ENCODE measurements around the gene CA6.

Gene CA6

DNA sequence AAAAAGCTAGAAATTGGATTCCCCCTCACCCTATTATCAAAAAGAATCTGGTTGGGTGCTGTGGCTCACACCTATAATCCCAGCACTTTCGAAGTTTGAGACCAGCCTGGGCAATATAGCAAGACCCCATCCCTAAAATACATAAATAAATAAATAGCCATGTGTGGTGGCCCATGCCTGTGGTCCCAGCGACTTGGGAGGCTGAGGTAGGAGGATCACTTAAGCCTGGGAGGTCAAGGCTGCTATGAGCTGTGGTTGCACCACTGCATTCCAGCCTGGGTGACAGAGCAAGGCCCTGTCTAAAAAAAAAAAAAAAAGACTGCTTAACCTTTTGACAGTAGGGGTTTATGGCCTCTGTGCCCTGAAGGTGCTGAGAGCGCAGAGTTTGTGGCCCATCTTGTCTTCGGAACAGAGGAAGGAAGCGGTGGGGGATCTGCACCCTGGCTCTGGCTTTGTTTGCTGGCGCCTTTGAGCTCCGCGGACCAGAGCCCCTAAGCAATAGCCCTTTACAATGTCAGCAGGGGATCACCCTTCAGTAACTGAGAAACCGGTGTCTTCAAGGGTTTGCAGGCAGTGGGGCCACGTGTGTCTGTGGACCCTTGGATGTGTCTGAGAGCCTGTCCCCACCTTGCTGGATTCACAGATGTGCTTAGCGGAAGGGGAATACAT is 58.5 kb downstream of the CA6 start:
- H4K20me1 ChIP-seq (ENCODE audit: insufficient read depth, low read length, poor library complexity, severe bottlenecking): no peaks in the 10 kb centered on the region
- peak overlapping the region; percentile 62 for H3K4me2 ChIP-seq (ENCODE audit: low read depth, low read length, poor library complexity, severe bottlenecking)
- no peak overlapping the region for H3K9ac ChIP-seq (ENCODE audit: low read depth, low read length, poor library complexity, severe bottlenecking)
- H3K4me1 ChIP-seq (ENCODE audit: insufficient read depth, low read length, poor library complexity, severe bottlenecking): peaks cover 8% of the 10 kb centered on the region
- no peaks in the 10 kb centered on the region for H3K79me2 ChIP-seq (ENCODE audit: insufficient read depth, low read length)
- H3K9me3 ChIP-seq (ENCODE audit: insufficient read depth, low read depth, low read length): no peaks in the 10 kb centered on the region
- no peaks in the 10 kb centered on the region for H3K36me3 ChIP-seq (ENCODE audit: insufficient read depth, low read length)
- no peaks in the 10 kb centered on the region for H3F3A ChIP-seq (ENCODE audit: low read depth)
- H2AFZ ChIP-seq (ENCODE audit: low read length): peak overlapping the region; percentile 94; the same call in 1 of the 2 replicates
- no peak for TF ChIP-seq EZH2phosphoT487 (IDR thresholded peaks at IDR 0.05; ENCODE audit: borderline replicate concordance)
- TF ChIP-seq, protein P1, sequence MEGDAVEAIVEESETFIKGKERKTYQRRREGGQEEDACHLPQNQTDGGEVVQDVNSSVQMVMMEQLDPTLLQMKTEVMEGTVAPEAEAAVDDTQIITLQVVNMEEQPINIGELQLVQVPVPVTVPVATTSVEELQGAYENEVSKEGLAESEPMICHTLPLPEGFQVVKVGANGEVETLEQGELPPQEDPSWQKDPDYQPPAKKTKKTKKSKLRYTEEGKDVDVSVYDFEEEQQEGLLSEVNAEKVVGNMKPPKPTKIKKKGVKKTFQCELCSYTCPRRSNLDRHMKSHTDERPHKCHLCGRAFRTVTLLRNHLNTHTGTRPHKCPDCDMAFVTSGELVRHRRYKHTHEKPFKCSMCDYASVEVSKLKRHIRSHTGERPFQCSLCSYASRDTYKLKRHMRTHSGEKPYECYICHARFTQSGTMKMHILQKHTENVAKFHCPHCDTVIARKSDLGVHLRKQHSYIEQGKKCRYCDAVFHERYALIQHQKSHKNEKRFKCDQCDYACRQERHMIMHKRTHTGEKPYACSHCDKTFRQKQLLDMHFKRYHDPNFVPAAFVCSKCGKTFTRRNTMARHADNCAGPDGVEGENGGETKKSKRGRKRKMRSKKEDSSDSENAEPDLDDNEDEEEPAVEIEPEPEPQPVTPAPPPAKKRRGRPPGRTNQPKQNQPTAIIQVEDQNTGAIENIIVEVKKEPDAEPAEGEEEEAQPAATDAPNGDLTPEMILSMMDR (conservative IDR thresholded peaks at IDR 0.05; ENCODE audit: low read length): no peak
- no peaks in the 10 kb centered on the region for H3K9me2 ChIP-seq (replicated peaks; ENCODE audit: low read depth, low read length)
- H3K27me3 ChIP-seq (ENCODE audit: insufficient read depth, low read length, poor library complexity, severe bottlenecking): no peaks in the 10 kb centered on the region
- no peak overlapping the region for H3K4me3 ChIP-seq (ENCODE audit: low read length, poor library complexity, severe bottlenecking)

DNA sequence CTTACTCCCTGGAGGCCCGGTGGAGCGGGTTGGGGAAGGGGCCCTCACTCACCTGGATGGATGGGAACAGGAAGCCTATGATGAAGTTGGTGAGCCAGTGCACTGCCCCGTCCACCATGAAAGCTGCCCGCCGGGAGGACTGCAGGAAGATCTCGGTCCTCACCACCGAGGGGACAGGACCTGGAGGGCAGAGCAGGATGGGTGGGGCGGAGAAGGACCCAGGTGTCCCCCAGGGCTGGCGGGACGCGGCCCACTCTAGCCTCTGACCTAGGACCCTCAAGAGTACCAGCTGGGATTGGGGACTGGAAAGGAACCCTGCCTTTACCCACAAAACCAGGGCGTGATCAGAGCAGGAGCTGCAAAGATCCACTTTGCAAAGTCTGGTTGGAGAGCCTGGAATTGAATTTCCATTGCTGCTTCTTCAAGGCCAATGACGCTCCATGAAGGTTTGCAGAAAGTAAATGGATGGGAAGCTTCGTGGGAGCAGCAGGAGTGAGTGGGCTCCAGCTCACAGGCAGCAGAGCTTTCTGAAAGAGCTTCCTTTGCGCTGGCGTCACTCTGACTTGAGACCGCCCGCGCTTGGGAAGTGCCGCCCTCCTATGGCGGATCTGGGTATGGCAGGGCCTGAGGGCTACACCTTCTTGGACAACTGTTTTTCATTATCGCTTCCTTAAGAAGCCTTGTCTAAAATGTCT is 59.2 kb downstream of the CA6 start:
- TF ChIP-seq EZH2phosphoT487 (IDR thresholded peaks at IDR 0.05; ENCODE audit: borderline replicate concordance): no peak
- TF ChIP-seq, protein P1 (conservative IDR thresholded peaks at IDR 0.05; ENCODE audit: low read length): peak; percentile 94
- H3K9me2 ChIP-seq (replicated peaks; ENCODE audit: low read depth, low read length): no peaks in the 10 kb centered on the region
- peak overlapping the region; percentile 94 for H2AFZ ChIP-seq (ENCODE audit: low read length)
- no peaks in the 10 kb centered on the region for H4K20me1 ChIP-seq (ENCODE audit: insufficient read depth, low read length, poor library complexity, severe bottlenecking)
- H3K36me3 ChIP-seq (ENCODE audit: insufficient read depth, low read length): no peaks in the 10 kb centered on the region
- H3F3A ChIP-seq (ENCODE audit: low read depth): no peaks in the 10 kb centered on the region
- H3K4me2 ChIP-seq (ENCODE audit: low read depth, low read length, poor library complexity, severe bottlenecking): peak overlapping the region; percentile 62
- H3K9ac ChIP-seq (ENCODE audit: low read depth, low read length, poor library complexity, severe bottlenecking): peak overlapping the region; percentile 14
- H3K4me1 ChIP-seq (ENCODE audit: insufficient read depth, low read length, poor library complexity, severe bottlenecking): peaks cover 8% of the 10 kb centered on the region
- no peaks in the 10 kb centered on the region for H3K9me3 ChIP-seq (ENCODE audit: insufficient read depth, low read depth, low read length)
- peak overlapping the region; percentile 37 for H3K4me3 ChIP-seq (ENCODE audit: low read length, poor library complexity, severe bottlenecking)
- no peaks in the 10 kb centered on the region for H3K79me2 ChIP-seq (ENCODE audit: insufficient read depth, low read length)
- H3K27me3 ChIP-seq (ENCODE audit: insufficient read depth, low read length, poor library complexity, severe bottlenecking): no peaks in the 10 kb centered on the region

DNA sequence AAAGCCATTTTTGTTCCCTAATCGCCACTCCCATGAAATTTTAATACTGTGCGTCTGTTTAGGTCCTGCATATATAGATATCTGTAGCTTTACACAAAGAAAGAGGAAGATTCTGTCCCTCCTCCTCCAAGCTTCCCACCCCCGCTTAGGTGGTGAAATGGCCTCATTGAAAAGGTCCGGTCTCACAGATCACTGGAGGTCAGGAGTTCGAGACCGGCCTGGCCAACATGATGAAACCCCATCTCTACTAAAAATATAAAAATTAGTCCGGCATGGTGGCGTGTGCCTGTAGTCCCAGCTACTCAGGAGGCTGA is 59.7 kb downstream of the CA6 start:
- Histone ChIP-seq H3K9me2 (replicated peaks; ENCODE audit: low read depth, low read length) (no peaks in the 10 kb centered on the region), H3K27me3 (ENCODE audit: insufficient read depth, low read length, poor library complexity, severe bottlenecking) (no peaks in the 10 kb centered on the region), H2AFZ (ENCODE audit: low read length) (peak overlapping the region; percentile 94; the same call in 1 of the 2 replicates), H4K20me1 (ENCODE audit: insufficient read depth, low read length, poor library complexity, severe bottlenecking) (no peaks in the 10 kb centered on the region), H3K9ac (ENCODE audit: low read depth, low read length, poor library complexity, severe bottlenecking) (no peak overlapping the region), H3K9me3 (ENCODE audit: insufficient read depth, low read depth, low read length) (no peaks in the 10 kb centered on the region), H3F3A (ENCODE audit: low read depth) (no peaks in the 10 kb centered on the region), H3K36me3 (ENCODE audit: insufficient read depth, low read length) (no peaks in the 10 kb centered on the region), H3K4me1 (ENCODE audit: insufficient read depth, low read length, poor library complexity, severe bottlenecking) (peaks cover 8% of the 10 kb centered on the region), H3K4me2 (ENCODE audit: low read depth, low read length, poor library complexity, severe bottlenecking) (no peak overlapping the region), H3K79me2 (ENCODE audit: insufficient read depth, low read length) (no peaks in the 10 kb centered on the region), H3K4me3 (ENCODE audit: low read length, poor library complexity, severe bottlenecking) (no peak overlapping the region)
- TF ChIP-seq, protein P1 (conservative IDR thresholded peaks at IDR 0.05; ENCODE audit: low read length): 0 out of 2 replicates have a peak, but pooled peaks have one; percentile 7
- TF ChIP-seq EZH2phosphoT487 (IDR thresholded peaks at IDR 0.05; ENCODE audit: borderline replicate concordance): no peak

Data from Loucy (cell line).